HFFc6 (cell line): ENCODE results near the gene THYN1. TPM values are rescaled to one million over a fixed set of nuclear protein-coding genes. Genes with fewer than 3 reads are reported as not detected.

Source experiments
- DNase-seq: peaks from one replicate; pipeline ENCODE4 v3.0.0-alpha.2; 2018
- H3K27ac Mint-ChIP-seq: 2 replicates; pipeline ENCODE4 v1.8.0; 2020; ENCODE audit warnings: mild to moderate bottlenecking, mixed read lengths
- H3K27me3 Mint-ChIP-seq: 2 replicates; pipeline ENCODE4 v1.8.0; 2021; ENCODE audit warnings: mild to moderate bottlenecking, moderate library complexity, mixed read lengths; ENCODE audit not compliant: insufficient read depth
- H3K36me3 Mint-ChIP-seq: 2 replicates; pipeline ENCODE4 v1.8.0; 2021; ENCODE audit warnings: low read depth, mixed read lengths
- H3K4me1 Mint-ChIP-seq: 2 replicates; pipeline ENCODE4 v1.8.0; 2020; ENCODE audit warnings: low read depth, mixed read lengths
- H3K4me3 Mint-ChIP-seq: 2 replicates; pipeline ENCODE4 v1.8.0; 2020; ENCODE audit warnings: mild to moderate bottlenecking, moderate library complexity, mixed read lengths
- H3K9me3 Mint-ChIP-seq: 2 replicates; pipeline ENCODE4 v1.8.0; 2020; ENCODE audit warnings: mild to moderate bottlenecking, mixed read lengths
- total RNA-seq, 6 experiments: library from RNA; stranded (reverse); fragmentation: NEBNext Ultra II Directional; extraction: Animal tissue kit (Norgen Biotek cat#: 25700); gene quantifications; 2 replicates in 1 of 6; 3 replicates in 5 of 6; pipeline ENCODE4 v1.2.3, GENCODE V29; 2021
- TF ChIP-seq, protein P1 (sequence below): fragments of 200-600 bp; sonication (generic); IDR thresholded peaks from 2 replicates; pipeline ENCODE4 v1.5.0; 2021; ENCODE audit warnings: antibody characterized with exemption, mild to moderate bottlenecking

THYN1 gene
- total RNA-seq, 6 experiments from 2014 or later, result 32.7 to 36.8 (median 34.2) TPM

GRCh38 chr11:134207538-134208239 is 45.5 kb downstream of the THYN1 start:
- Mint-ChIP-seq H3K4me1 (peaks cover 11% of the 10 kb centered on the region), H3K4me3 (no peak overlapping the region)

GRCh38 chr11:134206185-134206584 is 47.0 kb downstream of the THYN1 start:
- Mint-ChIP-seq H3K27me3 (no peaks in the 10 kb centered on the region; the same call in 1 of the 2 replicates), H3K27ac (no peak overlapping the region), H3K4me1 (peaks cover 4% of the 10 kb centered on the region), H3K9me3 (no peaks in the 10 kb centered on the region), H3K4me3 (no peak overlapping the region), H3K36me3 (peaks cover 29% of the 10 kb centered on the region)
- TF ChIP-seq, protein P1, sequence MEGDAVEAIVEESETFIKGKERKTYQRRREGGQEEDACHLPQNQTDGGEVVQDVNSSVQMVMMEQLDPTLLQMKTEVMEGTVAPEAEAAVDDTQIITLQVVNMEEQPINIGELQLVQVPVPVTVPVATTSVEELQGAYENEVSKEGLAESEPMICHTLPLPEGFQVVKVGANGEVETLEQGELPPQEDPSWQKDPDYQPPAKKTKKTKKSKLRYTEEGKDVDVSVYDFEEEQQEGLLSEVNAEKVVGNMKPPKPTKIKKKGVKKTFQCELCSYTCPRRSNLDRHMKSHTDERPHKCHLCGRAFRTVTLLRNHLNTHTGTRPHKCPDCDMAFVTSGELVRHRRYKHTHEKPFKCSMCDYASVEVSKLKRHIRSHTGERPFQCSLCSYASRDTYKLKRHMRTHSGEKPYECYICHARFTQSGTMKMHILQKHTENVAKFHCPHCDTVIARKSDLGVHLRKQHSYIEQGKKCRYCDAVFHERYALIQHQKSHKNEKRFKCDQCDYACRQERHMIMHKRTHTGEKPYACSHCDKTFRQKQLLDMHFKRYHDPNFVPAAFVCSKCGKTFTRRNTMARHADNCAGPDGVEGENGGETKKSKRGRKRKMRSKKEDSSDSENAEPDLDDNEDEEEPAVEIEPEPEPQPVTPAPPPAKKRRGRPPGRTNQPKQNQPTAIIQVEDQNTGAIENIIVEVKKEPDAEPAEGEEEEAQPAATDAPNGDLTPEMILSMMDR, result no peak
- no peak for DNase-seq

More at GRCh38 chr11:134207538-134208239, 45.5 kb downstream of the THYN1 start:
- Mint-ChIP-seq H3K27ac (no peak overlapping the region), H3K36me3 (peaks cover 20% of the 10 kb centered on the region), H3K27me3 (no peaks in the 10 kb centered on the region; the same call in 1 of the 2 replicates), H3K9me3 (no peaks in the 10 kb centered on the region)
- peak; percentile 6 for DNase-seq
- TF ChIP-seq, protein P1, result peak; percentile 90

- H3K4me3 Mint-ChIP-seq, result no peak overlapping the region
- TF ChIP-seq, protein P1, result no peak
- H3K4me1 Mint-ChIP-seq, result no peaks in the 10 kb centered on the region
- no peak for DNase-seq
- H3K36me3 Mint-ChIP-seq, result peaks cover 28% of the 10 kb centered on the region
- no peaks in the 10 kb centered on the region; the same call in 1 of the 2 replicates for H3K27me3 Mint-ChIP-seq
- no peaks in the 10 kb centered on the region for H3K9me3 Mint-ChIP-seq
- no peak overlapping the region for H3K27ac Mint-ChIP-seq
Observed at GRCh38 chr11:134205729-134206128, 47.4 kb downstream of the THYN1 start.

DNA sequence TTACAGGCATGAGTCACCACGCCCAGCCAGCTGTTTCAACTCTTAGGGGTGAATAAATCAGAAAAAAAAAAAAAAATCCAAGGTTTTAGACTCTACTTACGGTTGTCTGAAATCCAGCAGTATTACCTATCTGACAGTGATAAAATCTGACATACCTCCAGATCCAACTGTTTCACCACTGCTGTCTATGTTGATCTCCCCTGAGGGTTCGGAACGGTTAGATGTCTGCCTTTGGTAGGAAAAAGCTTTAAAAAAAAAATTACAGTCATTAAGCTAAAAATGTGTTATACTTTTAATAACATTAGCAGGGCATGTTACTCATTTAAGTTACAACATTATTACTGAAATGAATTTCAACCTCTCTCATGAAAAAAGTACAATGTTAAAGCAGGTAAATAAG is 50.5 kb downstream of the THYN1 start:
- no peaks in the 10 kb centered on the region for H3K4me1 Mint-ChIP-seq
- no peaks in the 10 kb centered on the region; the same call in 1 of the 2 replicates for H3K27me3 Mint-ChIP-seq
- peaks cover 20% of the 10 kb centered on the region for H3K36me3 Mint-ChIP-seq
- H3K9me3 Mint-ChIP-seq, result no peaks in the 10 kb centered on the region
- DNase-seq, result no peak
- TF ChIP-seq, protein P1, result no peak
- H3K27ac Mint-ChIP-seq, result no peak overlapping the region
- no peak overlapping the region for H3K4me3 Mint-ChIP-seq

- TF ChIP-seq, protein P1, result no peak
- H3K4me3 Mint-ChIP-seq, result no peak overlapping the region
- no peak overlapping the region for H3K27ac Mint-ChIP-seq
- no peaks in the 10 kb centered on the region for H3K9me3 Mint-ChIP-seq
- DNase-seq, result no peak
- no peaks in the 10 kb centered on the region for H3K4me1 Mint-ChIP-seq
- H3K36me3 Mint-ChIP-seq, result peaks cover 20% of the 10 kb centered on the region
- no peaks in the 10 kb centered on the region for H3K27me3 Mint-ChIP-seq
Observed at GRCh38 chr11:134200688-134201087, 52.5 kb downstream of the THYN1 start.
